Trophoblast cell (in vitro differentiated cells and primary cell): ENCODE results near the gene DCP2.

ENCODE experiments used
- DNase-seq, 2 donors: peaks; one replicate each; pipeline ENCODE4 v3.0.0-alpha.2; 2016
- H2AFZ ChIP-seq: 2 replicates; pipeline ENCODE4 v1.6.1; 2013; ENCODE audit warnings: low read length, moderate library complexity, mild to moderate bottlenecking; ENCODE audit not compliant: insufficient read depth, poor library complexity
- H2AK5ac ChIP-seq: 2 replicates; pipeline ENCODE4 v1.6.1; 2013; ENCODE audit warnings: mild to moderate bottlenecking, low read length
- H2BK120ac ChIP-seq: 2 replicates; pipeline ENCODE4 v1.6.1; 2013; ENCODE audit warnings: low read length, mild to moderate bottlenecking, moderate library complexity; ENCODE audit not compliant: insufficient read depth, poor library complexity
- H2BK12ac ChIP-seq: 2 replicates; pipeline ENCODE4 v1.6.1; 2013; ENCODE audit warnings: mild to moderate bottlenecking, low read length, moderate library complexity
- H2BK5ac ChIP-seq: 2 replicates; pipeline ENCODE4 v1.6.1; 2013; ENCODE audit warnings: low read length, low read depth, moderate library complexity, mild to moderate bottlenecking; ENCODE audit not compliant: poor library complexity
- H3K14ac ChIP-seq: 2 replicates; pipeline ENCODE4 v1.6.1; 2013; ENCODE audit warnings: mild to moderate bottlenecking, low read length
- H3K18ac ChIP-seq: 2 replicates; pipeline ENCODE4 v1.6.1; 2013; ENCODE audit warnings: mild to moderate bottlenecking, low read length
- H3K23ac ChIP-seq: 2 replicates; pipeline ENCODE4 v1.6.1; 2013; ENCODE audit warnings: low read length
- H3K27ac ChIP-seq: 2 replicates; pipeline ENCODE4 v1.5.1; 2013; ENCODE audit warnings: low read depth, mild to moderate bottlenecking, inconsistent platforms, low read length, moderate library complexity
- H3K27me3 ChIP-seq: 2 replicates; pipeline ENCODE4 v1.6.1; 2013; ENCODE audit warnings: inconsistent platforms, mild to moderate bottlenecking, low read length, moderate library complexity; ENCODE audit not compliant: insufficient read depth
- H3K36me3 ChIP-seq, 2 experiments: 1 replicate in 1 of 2; 2 replicates in 1 of 2; pipeline ENCODE4 v1.6.1; 2013; ENCODE audit warnings: low read length in 2 of 2, mild to moderate bottlenecking in 2 of 2, moderate library complexity in 1 of 2; ENCODE audit not compliant: insufficient read depth in 2 of 2, control insufficient read depth in 1 of 2
- H3K4ac ChIP-seq: 2 replicates; pipeline ENCODE4 v1.6.1; 2013; ENCODE audit warnings: low read depth, mild to moderate bottlenecking, low read length, moderate library complexity
- H3K4me1 ChIP-seq, 2 experiments: 1 replicate in 1 of 2; 2 replicates in 1 of 2; pipeline ENCODE4 v1.6.1; 2013; ENCODE audit warnings: low read length in 2 of 2, mild to moderate bottlenecking in 2 of 2, moderate library complexity in 1 of 2; ENCODE audit not compliant: insufficient read depth in 2 of 2, control insufficient read depth in 1 of 2
- H3K4me2 ChIP-seq: 2 replicates; pipeline ENCODE4 v1.6.1; 2013; ENCODE audit warnings: inconsistent platforms, mild to moderate bottlenecking, low read length, moderate library complexity
- H3K4me3 ChIP-seq: 2 replicates; pipeline ENCODE4 v1.5.1; 2013; ENCODE audit warnings: mild to moderate bottlenecking, low read depth, low read length, inconsistent platforms
- H3K79me1 ChIP-seq: one replicate; pipeline ENCODE4 v1.6.1; 2013; ENCODE audit warnings: low read length
- H3K79me2 ChIP-seq: 2 replicates; pipeline ENCODE4 v1.6.1; 2013; ENCODE audit warnings: low read length, mild to moderate bottlenecking; ENCODE audit not compliant: control insufficient read depth, insufficient read depth, poor library complexity
- H3K9ac ChIP-seq: 2 replicates; pipeline ENCODE4 v1.6.1; 2013; ENCODE audit warnings: mild to moderate bottlenecking, low read length
- H3K9me3 ChIP-seq: 2 replicates; pipeline ENCODE4 v1.6.1; 2013; ENCODE audit warnings: low read depth, mild to moderate bottlenecking, control low read depth, inconsistent platforms, low read length; ENCODE audit not compliant: insufficient read depth
- H4K12ac ChIP-seq: 2 replicates; pipeline ENCODE4 v1.6.1; 2013; ENCODE audit warnings: low read depth, mild to moderate bottlenecking, low read length, moderate library complexity
- H4K8ac ChIP-seq: 2 replicates; pipeline ENCODE4 v1.6.1; 2013; ENCODE audit warnings: low read depth, mild to moderate bottlenecking, low read length, moderate library complexity
- H4K91ac ChIP-seq: one replicate; pipeline ENCODE4 v1.6.1; 2013; ENCODE audit warnings: low read depth, mild to moderate bottlenecking, low read length, moderate library complexity
- WGBS: extraction: QIAGEN DNeasy Blood & Tissue Kit; methylation state at CpG from one replicate; pipeline ENCODE4 v1.1.7; 2013; ENCODE audit warnings: missing lambda C conversion rate; ENCODE audit not compliant: insufficient read length, insufficient coverage; ENCODE audit errors: extremely low coverage; 5-methylcytosine and 5-hydroxymethylcytosine counted together

The DCP2 gene

DNA sequence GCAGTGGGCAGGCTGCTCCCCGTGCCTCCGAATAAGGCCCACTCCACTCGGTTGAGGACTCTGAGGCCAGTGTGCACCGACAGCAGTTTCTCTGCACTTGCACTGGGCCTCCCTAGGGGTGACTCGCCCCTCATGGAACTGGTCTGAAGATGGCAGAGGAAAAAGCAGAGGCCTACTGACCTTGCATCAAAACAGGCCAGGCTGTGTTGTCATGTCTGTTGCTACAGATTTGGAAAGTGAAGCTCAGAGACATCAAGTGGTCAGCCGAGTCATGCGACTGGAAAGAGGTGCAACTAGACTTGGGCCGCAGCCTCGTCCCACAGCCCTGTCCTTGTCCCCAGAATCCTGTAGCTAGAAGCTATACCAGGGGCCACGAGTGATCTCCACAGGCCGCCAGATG is 78.3 kb downstream of the DCP2 start:
- no peak overlapping the region for H4K12ac ChIP-seq
- H3K27me3 ChIP-seq, result no peaks in the 10 kb centered on the region
- no peak for DNase-seq
- H3K23ac ChIP-seq, result no peak overlapping the region
- H2BK12ac ChIP-seq, result peak overlapping the region; percentile 1
- H3K9me3 ChIP-seq, result no peaks in the 10 kb centered on the region
- no peak overlapping the region for H4K8ac ChIP-seq
- peaks cover 16 to 19% of the 10 kb centered on the region in 2 experiments for H3K4me1 ChIP-seq
- H2BK120ac ChIP-seq, result no peak overlapping the region
- no peaks in the 10 kb centered on the region for H3K36me3 ChIP-seq
- H3K4me2 ChIP-seq, result no peak overlapping the region
- H3K14ac ChIP-seq, result peak overlapping the region; percentile 24
- peaks cover 14% of the 10 kb centered on the region for H3K79me1 ChIP-seq
- no peak overlapping the region for H2BK5ac ChIP-seq
- no peak overlapping the region for H3K9ac ChIP-seq
- H2AK5ac ChIP-seq, result peak overlapping the region; percentile 21
- no peak overlapping the region for H3K18ac ChIP-seq
- H3K4ac ChIP-seq, result no peak overlapping the region
- H3K79me2 ChIP-seq, result no peaks in the 10 kb centered on the region
- H4K91ac ChIP-seq, result peak overlapping the region; percentile 13
- no peak overlapping the region for H3K4me3 ChIP-seq
- WGBS, result no CpG with 5 or more reads among the region's 11 CpGs
- no peak overlapping the region for H2AFZ ChIP-seq
- no peak overlapping the region for H3K27ac ChIP-seq

DNA sequence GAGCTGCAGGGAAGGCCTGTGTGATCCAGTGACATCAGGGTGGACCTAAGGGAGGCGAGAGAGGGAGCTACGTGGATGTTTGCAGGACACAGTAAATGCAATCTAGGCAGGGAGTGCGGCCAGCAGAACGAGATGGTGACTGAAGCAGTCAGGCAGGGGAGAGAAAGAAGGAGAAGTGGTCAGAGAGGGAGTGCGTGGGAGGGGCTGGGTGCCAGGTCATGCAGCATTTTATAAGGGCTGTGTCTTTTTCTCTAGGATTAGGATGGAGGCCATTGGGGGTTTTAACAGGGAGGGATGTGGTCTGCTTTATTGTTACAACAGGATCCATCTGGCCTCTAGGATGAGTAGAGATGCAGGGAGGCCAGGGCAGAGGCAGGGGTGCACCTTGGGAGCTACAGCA is 80.4 kb downstream of the DCP2 start:
- H2BK5ac ChIP-seq, result no peak overlapping the region
- no peak overlapping the region for H2BK120ac ChIP-seq
- no peak overlapping the region for H4K91ac ChIP-seq
- no peak overlapping the region for H3K4me2 ChIP-seq
- peaks cover 20% of the 10 kb centered on the region for H3K79me1 ChIP-seq
- peak overlapping the region; percentile 29 for H3K18ac ChIP-seq
- peaks cover 2% of the 10 kb centered on the region for H3K79me2 ChIP-seq
- no peak overlapping the region for H2AK5ac ChIP-seq
- no peak overlapping the region for H4K8ac ChIP-seq
- no peak overlapping the region for H4K12ac ChIP-seq
- H3K27ac ChIP-seq, result no peak overlapping the region
- H3K4me1 ChIP-seq, result peaks cover 24 to 27% of the 10 kb centered on the region in 2 experiments
- H3K9ac ChIP-seq, result no peak overlapping the region
- no peak for DNase-seq
- H3K23ac ChIP-seq, result no peak overlapping the region
- H3K27me3 ChIP-seq, result no peaks in the 10 kb centered on the region
- peak overlapping the region; percentile 27 for H3K14ac ChIP-seq
- H2BK12ac ChIP-seq, result peak overlapping the region; percentile 6
- H2AFZ ChIP-seq, result no peak overlapping the region
- no peaks in the 10 kb centered on the region for H3K9me3 ChIP-seq
- no CpG with 5 or more reads among the region's 5 CpGs for WGBS
- H3K36me3 ChIP-seq, result no peaks in the 10 kb centered on the region
- H3K4ac ChIP-seq, result no peak overlapping the region
- no peak overlapping the region for H3K4me3 ChIP-seq

GRCh38 chr5:113057557-113057984 is 81.0 kb downstream of the DCP2 start:
- H3K4me2 ChIP-seq, result no peak overlapping the region
- no peak overlapping the region for H3K4me3 ChIP-seq
- H4K91ac ChIP-seq, result no peak overlapping the region
- no peak overlapping the region for H2BK12ac ChIP-seq
- H2AFZ ChIP-seq, result no peak overlapping the region
- WGBS, result no CpG with 5 or more reads among the region's 14 CpGs
- no peak overlapping the region for H3K23ac ChIP-seq
- no peak overlapping the region for H3K27ac ChIP-seq
- no peak overlapping the region for H3K4ac ChIP-seq
- H3K79me2 ChIP-seq, result peaks cover 2% of the 10 kb centered on the region
- no peak overlapping the region for H3K18ac ChIP-seq
- H3K79me1 ChIP-seq, result peaks cover 20% of the 10 kb centered on the region
- no peaks in the 10 kb centered on the region for H3K27me3 ChIP-seq
- no peak for DNase-seq
- H4K12ac ChIP-seq, result no peak overlapping the region
- no peaks in the 10 kb centered on the region for H3K9me3 ChIP-seq
- H3K36me3 ChIP-seq, result no peaks in the 10 kb centered on the region
- H4K8ac ChIP-seq, result no peak overlapping the region
- no peak overlapping the region for H3K9ac ChIP-seq
- H3K4me1 ChIP-seq, result peaks cover 24 to 27% of the 10 kb centered on the region in 2 experiments
- H2AK5ac ChIP-seq, result no peak overlapping the region
- H2BK5ac ChIP-seq, result no peak overlapping the region
- H2BK120ac ChIP-seq, result no peak overlapping the region
- H3K14ac ChIP-seq, result no peak overlapping the region

GRCh38 chr5:113058269-113058668 is 81.7 kb downstream of the DCP2 start:
- peaks cover 24 to 27% of the 10 kb centered on the region in 2 experiments for H3K4me1 ChIP-seq
- no peak overlapping the region for H3K9ac ChIP-seq
- H3K23ac ChIP-seq, result no peak overlapping the region
- H4K8ac ChIP-seq, result peak overlapping the region; percentile 11
- H4K12ac ChIP-seq, result no peak overlapping the region
- WGBS, result no CpG with 5 or more reads among the region's 5 CpGs
- no peak overlapping the region for H2AK5ac ChIP-seq
- DNase-seq, result no peak
- peaks cover 20% of the 10 kb centered on the region for H3K79me1 ChIP-seq
- no peak overlapping the region for H3K27ac ChIP-seq
- H3K9me3 ChIP-seq, result no peaks in the 10 kb centered on the region
- H4K91ac ChIP-seq, result peak overlapping the region; percentile 41
- no peak overlapping the region for H3K18ac ChIP-seq
- peaks cover 2% of the 10 kb centered on the region for H3K79me2 ChIP-seq
- no peak overlapping the region for H3K4me3 ChIP-seq
- no peak overlapping the region for H3K4ac ChIP-seq
- H2BK5ac ChIP-seq, result peak overlapping the region; percentile 7
- peak overlapping the region; percentile 64 for H2BK12ac ChIP-seq
- H2AFZ ChIP-seq, result no peak overlapping the region
- no peak overlapping the region for H3K4me2 ChIP-seq
- no peaks in the 10 kb centered on the region for H3K36me3 ChIP-seq
- no peaks in the 10 kb centered on the region for H3K27me3 ChIP-seq
- peak overlapping the region; percentile 18 for H2BK120ac ChIP-seq
- H3K14ac ChIP-seq, result peak overlapping the region; percentile 12
